HL-60 (cell line): ENCODE results near the gene ARID5B.

Source experiments
- DNase-seq, 2 experiments: peaks; one replicate each; pipeline ENCODE4 v3.0.0-alpha.2; 2010 to 2020; ENCODE audit warnings: low read depth in 1 of 2, low spot score in 1 of 2
- H3K27ac ChIP-seq: fragments of 250-450 bp; sonication (Bioruptor Pico); replicated peaks from 2 replicates; pipeline ENCODE4 v1.5.1; 2020; ENCODE audit warnings: mild to moderate bottlenecking, moderate library complexity
- H3K27me3 ChIP-seq: fragments of 250-450 bp; sonication (Bioruptor Pico); 2 replicates; pipeline ENCODE4 v1.5.1; 2021; ENCODE audit warnings: mild to moderate bottlenecking, moderate library complexity; ENCODE audit not compliant: insufficient read depth, poor library complexity, severe bottlenecking
- H3K4me3 ChIP-seq: replicated peaks from 2 replicates; pipeline ENCODE4 v1.5.1; 2011; ENCODE audit warnings: mild to moderate bottlenecking, control low read depth, low read length; ENCODE audit not compliant: insufficient read depth
- CTCF ChIP-seq: IDR thresholded peaks from one replicate; pipeline ENCODE4 v1.5.1; 2011; ENCODE audit warnings: low read length, control low read depth, inconsistent platforms; ENCODE audit not compliant: insufficient read depth
- GABPA ChIP-seq: IDR thresholded peaks from 2 replicates; pipeline ENCODE4 v1.6.1; 2012; ENCODE audit warnings: low read depth
- POLR2AphosphoS5 ChIP-seq: IDR thresholded peaks from 2 replicates; pipeline ENCODE4 v1.6.1; 2012; ENCODE audit warnings: low read depth
- REST ChIP-seq: IDR thresholded peaks from 2 replicates; pipeline ENCODE4 v1.6.1; 2012; ENCODE audit warnings: low read depth; ENCODE audit not compliant: insufficient replicate concordance
- SPI1 ChIP-seq: IDR thresholded peaks from 2 replicates; pipeline ENCODE4 v1.6.1; 2012; ENCODE audit warnings: low read depth, mild to moderate bottlenecking, borderline replicate concordance

ARID5B gene

GRCh38 chr10:62036186-62037081, 134.9 kb downstream of the ARID5B start:
- no peak for DNase-seq
- no peak overlapping the region for H3K27ac ChIP-seq
- no peak for TF ChIP-seq SPI1
- TF ChIP-seq POLR2AphosphoS5 = no peak
- no peak for TF ChIP-seq CTCF
- TF ChIP-seq REST = no peak
- no peak for TF ChIP-seq GABPA
- H3K27me3 ChIP-seq = no peaks in the 10 kb centered on the region
- no peak overlapping the region for H3K4me3 ChIP-seq

GRCh38 chr10:62037166-62037831, 135.8 kb downstream of the ARID5B start:
- Histone ChIP-seq H3K27ac (no peak overlapping the region), H3K27me3 (no peaks in the 10 kb centered on the region), H3K4me3 (no peak overlapping the region)
- no peak for DNase-seq
- TF ChIP-seq POLR2AphosphoS5 (no peak), SPI1 (no peak), CTCF (no peak), REST (no peak), GABPA (no peak)

- H3K27me3 ChIP-seq = no peaks in the 10 kb centered on the region
- no peak for DNase-seq
- TF ChIP-seq POLR2AphosphoS5 (no peak), REST (no peak), GABPA (no peak), CTCF (no peak), SPI1 (no peak)
- no peak overlapping the region for H3K4me3 ChIP-seq
- no peak overlapping the region for H3K27ac ChIP-seq
Observed at GRCh38 chr10:62037890-62038608, 136.6 kb downstream of the ARID5B start.
